Stimulated activated naive CD8-positive, alpha-beta T cell treated with anti-CD3 and anti-CD28 coated beads, Interleukin-15, Interleukin-2, amounts not matched to agents 100 ng/mL and 50 ng/mL, for 24 hours (primary cell): ENCODE measurements around the gene ENO3.

ENCODE experiments used
- H3K27ac Mint-ChIP-seq: one replicate; pipeline ENCODE4 v1.8.0; 2021; ENCODE audit warnings: mild to moderate bottlenecking, mixed read lengths
- H3K27me3 Mint-ChIP-seq: one replicate; pipeline ENCODE4 v1.8.0; 2021; ENCODE audit warnings: mixed read lengths
- H3K36me3 Mint-ChIP-seq: one replicate; pipeline ENCODE4 v1.8.0; 2021; ENCODE audit warnings: low read depth, mixed read lengths
- H3K4me1 Mint-ChIP-seq: one replicate; pipeline ENCODE4 v1.8.0; 2021; ENCODE audit warnings: low read depth, mixed read lengths
- H3K4me3 Mint-ChIP-seq: one replicate; pipeline ENCODE4 v1.8.0; 2021; ENCODE audit warnings: mild to moderate bottlenecking, mixed read lengths
- H3K9me3 Mint-ChIP-seq: one replicate; pipeline ENCODE4 v1.8.0; 2021; ENCODE audit warnings: mixed read lengths

Gene ENO3

GRCh38 chr17:4942760-4943508 is 8.0 kb upstream of the ENO3 start:
- H3K9me3 Mint-ChIP-seq, result no peaks in the 10 kb centered on the region
- H3K27ac Mint-ChIP-seq, result peak overlapping the region; percentile 74
- peaks cover 77% of the 10 kb centered on the region for H3K36me3 Mint-ChIP-seq

DNA sequence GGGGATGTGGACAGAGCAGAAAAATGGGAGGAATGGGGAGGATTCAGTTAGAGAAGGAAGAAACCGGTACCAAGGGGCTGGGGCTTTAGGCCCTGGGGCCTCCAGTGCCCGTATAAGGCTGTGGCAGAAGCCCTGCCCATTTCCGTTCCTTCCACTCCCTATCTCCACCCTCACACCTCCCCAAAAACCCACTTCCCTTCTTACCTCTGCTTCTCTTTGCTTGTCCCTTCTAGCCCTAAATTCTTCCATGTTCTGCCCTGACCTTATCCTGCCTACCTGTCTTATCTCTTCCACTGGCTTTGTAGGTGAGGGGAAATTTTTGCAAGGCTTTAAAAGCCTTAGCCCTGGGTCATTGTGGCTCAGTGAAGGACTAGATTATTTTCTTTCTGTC is 6.8 kb upstream of the ENO3 start:
- H3K27ac Mint-ChIP-seq, result peak overlapping the region; percentile 98

More at GRCh38 chr17:4942760-4943508, 8.0 kb upstream of the ENO3 start:
- no peaks in the 10 kb centered on the region for H3K27me3 Mint-ChIP-seq
- peaks cover 67% of the 10 kb centered on the region for H3K4me1 Mint-ChIP-seq
- peak overlapping the region; percentile 88 for H3K4me3 Mint-ChIP-seq

DNA sequence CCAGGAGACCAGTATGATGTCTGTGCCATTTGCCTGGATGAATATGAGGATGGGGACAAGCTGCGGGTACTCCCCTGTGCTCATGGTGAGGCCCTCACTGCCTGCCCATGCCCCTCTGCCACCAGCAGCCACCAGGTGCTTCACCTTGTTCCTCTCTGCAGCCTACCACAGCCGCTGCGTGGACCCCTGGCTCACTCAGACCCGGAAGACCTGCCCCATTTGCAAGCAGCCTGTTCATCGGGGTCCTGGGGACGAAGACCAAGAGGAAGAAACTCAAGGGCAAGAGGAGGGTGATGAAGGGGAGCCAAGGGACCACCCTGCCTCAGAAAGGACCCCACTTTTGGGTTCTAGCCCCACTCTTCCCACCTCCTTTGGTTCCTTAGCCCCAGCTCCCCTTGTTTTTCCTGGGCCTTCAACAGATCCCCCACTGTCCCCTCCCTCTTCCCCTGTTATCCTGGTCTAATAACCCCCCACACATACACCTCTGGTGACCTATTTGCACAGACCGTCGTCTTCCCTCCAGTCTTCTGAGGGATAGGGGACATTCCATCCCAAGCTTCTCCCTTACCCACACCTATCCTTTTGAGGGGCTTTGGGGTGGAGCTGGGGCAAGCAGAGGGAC is 6.3 kb upstream of the ENO3 start:
- Mint-ChIP-seq H3K9me3 (no peaks in the 10 kb centered on the region), H3K27ac (peak overlapping the region; percentile 98), H3K27me3 (no peaks in the 10 kb centered on the region), H3K36me3 (peaks cover 71% of the 10 kb centered on the region), H3K4me1 (peaks cover 58% of the 10 kb centered on the region), H3K4me3 (peak overlapping the region; percentile 93)

More for the DNA sequence above, 6.8 kb upstream of the ENO3 start:
- Mint-ChIP-seq H3K9me3 (no peaks in the 10 kb centered on the region), H3K36me3 (peaks cover 71% of the 10 kb centered on the region), H3K4me3 (peak overlapping the region; percentile 93), H3K27me3 (no peaks in the 10 kb centered on the region), H3K4me1 (peaks cover 58% of the 10 kb centered on the region)

GRCh38 chr17:4945176-4945943 is 5.6 kb upstream of the ENO3 start:
- H3K27me3 Mint-ChIP-seq, result no peaks in the 10 kb centered on the region
- peaks cover 61% of the 10 kb centered on the region for H3K4me1 Mint-ChIP-seq
- H3K36me3 Mint-ChIP-seq, result peaks cover 70% of the 10 kb centered on the region
- H3K9me3 Mint-ChIP-seq, result no peaks in the 10 kb centered on the region
- H3K4me3 Mint-ChIP-seq, result peak overlapping the region; percentile 93
- H3K27ac Mint-ChIP-seq, result peak overlapping the region; percentile 98

DNA sequence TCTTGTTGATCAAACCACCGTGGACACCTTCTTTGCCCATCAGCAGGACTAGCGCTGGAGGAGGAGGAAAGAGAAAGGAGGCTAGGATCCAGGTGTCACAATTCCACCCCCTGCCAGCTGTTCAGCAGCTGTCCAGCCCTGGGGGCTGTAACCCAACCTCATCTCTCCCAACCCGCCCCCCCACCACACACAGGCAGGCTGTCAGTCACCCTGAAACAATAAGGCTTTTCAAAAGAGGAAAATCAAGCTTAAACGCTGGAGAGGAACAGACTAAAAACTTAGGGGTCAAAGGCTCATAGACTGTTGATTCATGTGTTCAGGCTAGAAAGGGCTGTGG is 5.0 kb upstream of the ENO3 start:
- H3K27ac Mint-ChIP-seq, result peak overlapping the region; percentile 98
- no peaks in the 10 kb centered on the region for H3K9me3 Mint-ChIP-seq
- peak overlapping the region; percentile 93 for H3K4me3 Mint-ChIP-seq
- H3K4me1 Mint-ChIP-seq, result peaks cover 67% of the 10 kb centered on the region
- peaks cover 64% of the 10 kb centered on the region for H3K36me3 Mint-ChIP-seq
- H3K27me3 Mint-ChIP-seq, result no peaks in the 10 kb centered on the region

DNA sequence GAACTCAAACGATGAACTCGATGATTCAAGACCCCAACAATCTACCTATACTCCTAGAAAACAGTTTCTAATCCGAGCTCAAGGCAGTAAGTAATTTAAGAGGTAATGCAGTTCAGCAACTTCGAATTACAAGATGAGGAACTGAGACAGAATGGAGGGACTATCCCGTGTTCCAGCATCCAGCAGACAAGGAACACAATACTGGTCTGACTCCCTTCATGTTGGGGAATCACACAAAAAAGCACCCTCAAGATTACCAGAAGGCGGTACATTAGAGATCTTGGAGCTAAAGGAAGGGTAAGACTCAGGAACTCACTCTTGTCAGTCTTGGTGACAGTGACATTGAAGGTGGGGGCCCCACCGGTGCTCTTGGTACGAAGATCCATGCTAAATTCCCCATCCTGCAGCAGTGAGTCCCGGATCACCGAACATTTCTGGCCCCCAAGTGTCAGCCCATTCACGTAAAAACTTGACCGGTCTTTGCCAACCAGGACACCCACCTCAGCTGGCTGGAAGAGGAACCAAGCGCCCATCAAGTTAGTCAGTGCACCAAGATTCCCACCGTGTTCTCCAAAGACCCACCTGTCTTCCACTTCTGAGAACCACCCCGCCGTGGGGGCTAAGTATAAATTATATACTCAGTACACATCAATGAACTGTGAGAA is 4.5 kb upstream of the ENO3 start:
- Mint-ChIP-seq H3K27me3 (no peaks in the 10 kb centered on the region), H3K4me1 (peaks cover 67% of the 10 kb centered on the region), H3K4me3 (peak overlapping the region; percentile 93), H3K27ac (peak overlapping the region; percentile 98), H3K9me3 (no peaks in the 10 kb centered on the region), H3K36me3 (peaks cover 59% of the 10 kb centered on the region)

DNA sequence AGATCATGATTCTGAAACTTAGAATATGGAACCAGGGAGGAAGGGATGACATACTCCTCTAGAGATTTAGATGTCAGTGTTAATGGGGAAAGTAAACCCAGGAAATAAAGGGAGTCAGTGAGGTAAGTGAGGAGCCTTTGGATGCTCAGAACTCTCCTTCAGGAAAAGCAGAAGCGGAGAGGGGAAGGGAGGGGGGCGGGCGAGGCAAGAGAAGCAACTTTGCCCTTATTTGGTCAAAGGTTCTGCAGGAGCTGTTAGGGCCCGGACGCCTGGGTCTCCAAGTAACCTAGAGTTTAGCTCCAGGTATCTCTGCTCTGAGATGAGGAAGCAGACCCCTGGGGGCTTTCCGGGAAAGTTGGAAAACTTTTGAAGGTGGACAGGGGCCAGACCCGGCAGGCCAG is 3.9 kb upstream of the ENO3 start:
- no peaks in the 10 kb centered on the region for H3K9me3 Mint-ChIP-seq
- H3K36me3 Mint-ChIP-seq, result peaks cover 54% of the 10 kb centered on the region
- peak overlapping the region; percentile 93 for H3K4me3 Mint-ChIP-seq
- peak overlapping the region; percentile 98 for H3K27ac Mint-ChIP-seq
- no peaks in the 10 kb centered on the region for H3K27me3 Mint-ChIP-seq
- H3K4me1 Mint-ChIP-seq, result peaks cover 65% of the 10 kb centered on the region

DNA sequence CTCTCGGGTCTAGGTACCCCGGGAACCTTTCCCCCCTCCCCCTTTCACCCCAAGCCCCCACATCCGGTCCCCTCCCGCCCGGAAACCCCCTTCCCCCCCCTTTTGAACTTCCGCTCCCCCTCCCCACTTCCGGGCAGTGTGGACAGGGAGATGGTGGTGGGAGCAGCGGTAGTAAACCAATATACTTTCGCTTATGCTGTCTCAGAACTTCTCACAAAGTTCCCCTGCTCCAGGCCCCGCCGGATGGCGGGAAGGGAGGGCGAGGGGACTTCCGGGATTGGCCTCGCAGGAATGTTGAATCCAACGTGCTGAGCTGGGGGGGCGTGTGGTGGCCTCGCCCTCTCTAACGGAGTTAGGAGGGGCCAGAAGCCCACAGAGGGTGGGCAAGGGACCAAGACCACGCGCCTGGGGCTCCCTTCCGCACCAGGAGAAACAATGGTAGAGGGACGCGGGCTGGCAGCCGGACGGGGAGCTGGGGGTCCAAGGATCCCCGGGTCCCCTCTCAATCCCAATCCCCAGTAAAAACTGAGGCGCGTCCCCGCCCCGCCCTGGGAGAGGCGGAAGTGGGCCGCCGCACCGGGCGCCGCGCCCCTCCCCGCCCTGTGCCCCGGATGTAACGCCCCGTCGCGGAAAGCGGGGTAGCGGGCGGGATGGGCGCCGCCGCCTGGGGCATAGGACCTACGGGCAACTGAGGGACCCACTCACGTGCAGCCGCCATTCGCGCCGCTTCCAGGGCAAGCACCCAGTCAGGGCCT is 3.3 kb upstream of the ENO3 start:
- H3K36me3 Mint-ChIP-seq, result peaks cover 48% of the 10 kb centered on the region
- H3K4me1 Mint-ChIP-seq, result peaks cover 60% of the 10 kb centered on the region
- no peaks in the 10 kb centered on the region for H3K9me3 Mint-ChIP-seq
- peak overlapping the region; percentile 96 for H3K27ac Mint-ChIP-seq
- peak overlapping the region; percentile 93 for H3K4me3 Mint-ChIP-seq
- no peaks in the 10 kb centered on the region for H3K27me3 Mint-ChIP-seq

GRCh38 chr17:4948166-4948930 is 2.6 kb upstream of the ENO3 start, which contains the start of gene PFN1:
Gene PFN1, minus strand, starts transcription at chr17:4948530. Its CDS starts 136 bp downstream, at chr17:4948394.
- H3K27me3 Mint-ChIP-seq, result no peaks in the 10 kb centered on the region
- H3K4me3 Mint-ChIP-seq, result peak within 1 kb of the TSS; percentile 93
- H3K4me1 Mint-ChIP-seq, result peaks cover 52% of the 10 kb centered on the region
- H3K9me3 Mint-ChIP-seq, result no peaks in the 10 kb centered on the region
- peaks cover 41% of the 10 kb centered on the region for H3K36me3 Mint-ChIP-seq
- peak within 1 kb of the TSS; percentile 99 for H3K27ac Mint-ChIP-seq

DNA sequence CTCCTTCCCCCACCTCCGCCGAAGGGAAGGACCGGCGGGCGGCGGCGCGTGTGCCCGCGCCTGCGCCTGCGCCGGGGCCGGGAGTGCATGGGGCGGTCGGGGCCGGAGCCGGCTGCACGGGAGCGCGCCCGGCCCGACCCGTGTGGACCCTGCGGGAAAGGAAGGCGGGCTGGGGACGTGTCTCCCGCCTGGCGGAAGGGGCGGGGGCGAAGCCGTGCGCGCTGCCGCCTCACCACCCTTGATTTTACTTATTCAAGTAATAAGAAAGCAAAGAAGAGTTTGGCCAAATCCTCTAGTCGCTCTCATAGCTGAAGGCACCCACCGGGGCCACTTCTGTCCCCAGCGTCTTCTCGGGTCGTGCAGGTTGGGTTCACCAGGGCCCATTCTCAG is 2.0 kb upstream of the ENO3 start:
- H3K4me1 Mint-ChIP-seq, result peaks cover 47% of the 10 kb centered on the region
- peak overlapping the region; percentile 93 for H3K4me3 Mint-ChIP-seq
- H3K36me3 Mint-ChIP-seq, result peaks cover 38% of the 10 kb centered on the region
- no peaks in the 10 kb centered on the region for H3K27me3 Mint-ChIP-seq
- no peaks in the 10 kb centered on the region for H3K9me3 Mint-ChIP-seq
- H3K27ac Mint-ChIP-seq, result peak overlapping the region; percentile 99

DNA sequence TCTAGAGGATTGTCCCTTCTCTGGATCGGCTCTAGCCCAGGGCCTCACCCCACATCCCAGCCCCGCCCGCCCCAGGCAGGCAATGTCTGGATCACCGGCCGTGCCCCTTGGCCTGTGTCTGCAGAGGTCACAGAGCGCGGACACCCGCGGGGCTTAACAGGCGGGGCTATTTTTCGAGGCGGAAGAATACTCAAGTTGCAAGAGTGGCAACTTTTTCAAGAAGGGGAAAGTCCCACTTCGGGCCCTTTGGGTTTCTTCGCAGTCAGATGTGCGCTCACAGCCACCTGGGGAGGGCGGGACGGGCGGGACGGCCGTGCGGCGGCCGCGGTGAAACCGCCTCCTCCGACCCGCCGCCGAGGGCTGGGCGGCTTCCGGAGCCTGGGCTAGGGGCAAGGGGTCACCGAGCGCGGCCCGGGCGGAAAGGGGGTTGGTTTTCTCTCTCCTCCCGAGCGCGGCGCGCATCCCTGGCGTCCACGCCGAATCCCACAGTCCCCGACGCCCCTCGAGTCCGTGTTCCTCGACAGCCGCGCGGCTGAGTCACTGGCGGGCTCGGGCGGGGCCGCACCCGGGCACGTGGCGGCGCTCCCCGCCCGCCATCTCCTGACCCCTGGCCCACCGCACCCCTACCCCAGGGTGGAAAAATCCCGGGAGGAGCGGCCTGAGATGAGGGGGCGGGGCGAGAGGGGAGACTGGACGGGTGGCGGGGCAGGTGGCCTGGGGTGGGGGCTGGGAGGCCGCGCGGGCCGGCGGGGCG is 1.4 kb upstream of the ENO3 start:
- Mint-ChIP-seq H3K4me3 (peak overlapping the region; percentile 93), H3K4me1 (peaks cover 42% of the 10 kb centered on the region)

GRCh38 chr17:4950075-4950745 is 709 bp upstream of the ENO3 start:
- H3K4me1 Mint-ChIP-seq, result peaks cover 35% of the 10 kb centered on the region
- peaks cover 25% of the 10 kb centered on the region for H3K36me3 Mint-ChIP-seq
- H3K4me3 Mint-ChIP-seq, result peak overlapping the region; percentile 86
- no peaks in the 10 kb centered on the region for H3K9me3 Mint-ChIP-seq
- peak overlapping the region; percentile 96 for H3K27ac Mint-ChIP-seq
- H3K27me3 Mint-ChIP-seq, result no peaks in the 10 kb centered on the region

More for the DNA sequence above, 1.4 kb upstream of the ENO3 start:
- Mint-ChIP-seq H3K27ac (peak overlapping the region; percentile 81), H3K9me3 (no peaks in the 10 kb centered on the region), H3K27me3 (no peaks in the 10 kb centered on the region), H3K36me3 (peaks cover 32% of the 10 kb centered on the region)
